ENCODE results near the gene AFAP1.

GRCh38 chr4:7808752-7809151 lies 130.9 kb downstream of the AFAP1 start:
- TF ChIP-seq CTCF (IDR thresholded peaks at IDR 0.05; ENCODE audit: insufficient read depth, low read depth, low read length) = no peak
- TF ChIP-seq EZH2 (IDR thresholded peaks at IDR 0.05; ENCODE audit: insufficient read depth, low read length) = no peak

All from astrocyte (in vitro differentiated cells and primary cell).